GM21786 (cell line): Measurements from ENCODE around the gene PLA2R1.

Experiments
- ATAC-seq: cut with Tn5 transposase; IDR thresholded peaks from one replicate; pipeline ENCODE4 v1.9.1; 2021; ENCODE audit not compliant: unreplicated experiment

The PLA2R1 gene

GRCh38 chr2:160062292-160063005 is at the start of gene PLA2R1:
TSS of gene PLA2R1 (minus strand) at chr2:160062615. CDS start at chr2:160062403, 212 bp downstream.
- ATAC-seq, result no peak

GRCh38 chr2:160110674-160111239 is 48.3 kb upstream of the PLA2R1 start:
- ATAC-seq, result no peak

GRCh38 chr2:160109939-160110673 is 47.7 kb upstream of the PLA2R1 start:
- ATAC-seq, result peak; percentile 82

- no peak for ATAC-seq
Observed at GRCh38 chr2:160109243-160109642, 46.8 kb upstream of the PLA2R1 start.

GRCh38 chr2:160108646-160109045 is 46.2 kb upstream of the PLA2R1 start:
- no peak for ATAC-seq

GRCh38 chr2:160105366-160105765 is 43.0 kb upstream of the PLA2R1 start:
- ATAC-seq, result no peak

GRCh38 chr2:160104115-160104514 is 41.7 kb upstream of the PLA2R1 start:
- ATAC-seq, result no peak

- ATAC-seq, result no peak
Observed at GRCh38 chr2:160097326-160097725, 34.9 kb upstream of the PLA2R1 start.

GRCh38 chr2:160096409-160096808 is 34.0 kb upstream of the PLA2R1 start:
- ATAC-seq, result no peak

GRCh38 chr2:160092445-160092844 is 30.0 kb upstream of the PLA2R1 start:
- ATAC-seq, result no peak

GRCh38 chr2:160091381-160091780 is 29.0 kb upstream of the PLA2R1 start:
- ATAC-seq, result no peak

- peak; percentile 50 for ATAC-seq
Observed at GRCh38 chr2:160087854-160088745, 25.7 kb upstream of the PLA2R1 start.

GRCh38 chr2:160085662-160086061 is 23.2 kb upstream of the PLA2R1 start:
- ATAC-seq, result no peak

GRCh38 chr2:160077912-160078810 is 15.7 kb upstream of the PLA2R1 start:
- ATAC-seq, result no peak

GRCh38 chr2:160076914-160077313 is 14.5 kb upstream of the PLA2R1 start:
- no peak for ATAC-seq

GRCh38 chr2:160076241-160076640 is 13.8 kb upstream of the PLA2R1 start:
- no peak for ATAC-seq

- no peak for ATAC-seq
Observed at GRCh38 chr2:160075171-160075570, 12.8 kb upstream of the PLA2R1 start.

- no peak for ATAC-seq
Observed at GRCh38 chr2:160073284-160073888, 11.0 kb upstream of the PLA2R1 start.

GRCh38 chr2:160068906-160069305 is 6.5 kb upstream of the PLA2R1 start:
- ATAC-seq, result no peak

GRCh38 chr2:160064916-160065315 is 2.5 kb upstream of the PLA2R1 start:
- ATAC-seq, result no peak
